ENCODE data around the gene C1orf167. TPM values are rescaled to one million over a fixed set of nuclear protein-coding genes. Genes with fewer than 3 reads are reported as not detected.

Gene C1orf167
- total RNA-seq, 1 experiment from 2014 or later, result 0.39 TPM

DNA sequence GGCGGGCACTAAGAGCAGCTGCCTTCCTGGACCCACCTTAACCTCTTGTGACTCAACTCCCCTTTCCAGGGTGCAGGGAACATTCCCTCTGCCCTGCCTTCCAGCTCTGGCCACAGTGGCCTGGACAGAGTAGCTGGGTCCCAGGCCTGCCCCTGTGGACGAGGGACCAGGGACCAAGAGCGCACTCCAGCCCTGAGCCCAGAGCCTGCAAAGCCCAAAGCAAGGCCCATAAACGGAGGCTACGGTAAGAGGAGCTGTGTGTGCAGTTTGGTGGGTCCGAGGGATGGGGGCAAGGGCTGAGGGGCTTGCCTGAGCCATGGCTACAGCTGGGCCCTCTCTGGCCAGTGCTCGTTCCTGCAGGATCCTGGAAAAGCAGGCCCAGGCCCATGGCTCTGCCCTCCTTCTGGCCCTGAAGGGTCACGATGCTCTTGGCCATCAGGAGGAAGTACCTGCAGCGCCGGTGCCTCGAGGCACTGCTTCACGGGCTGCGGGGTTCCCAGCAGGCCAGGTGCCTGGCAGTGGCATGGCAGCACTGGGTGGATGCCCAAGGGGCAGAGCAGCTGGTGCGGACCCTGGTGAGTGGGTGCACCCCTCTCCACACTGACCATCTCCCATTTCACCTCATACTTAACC, 25.9 kb downstream of the C1orf167 start:
- no peak overlapping the region for H3K4ac ChIP-seq (ENCODE audit: low read depth, low read length)
- no peak overlapping the region for H3K18ac ChIP-seq (ENCODE audit: insufficient read length, low read depth, low read length)
- Mint-ChIP-seq H3K4me1 (peaks cover 25 to 34% of the 10 kb centered on the region in 2 experiments), H3K36me3 (ENCODE audit: insufficient read depth in 1 of 3, low read depth in 3 of 3) (peaks cover 3 to 24% (median 17%) of the 10 kb centered on the region in 3 experiments; a peak in 5 of 7 replicates), H3K9me3 (no peaks in the 10 kb centered on the region), H3K27ac (peak overlapping the region in 2 of 3 experiments; percentile 57 to 72; a peak in 2 of 7 replicates), H3K4me3 (no peak overlapping the region), H3K27me3 (ENCODE audit: low read depth) (peaks cover 1% of the 10 kb centered on the region; the same call in 1 of the 2 replicates)
- no peak overlapping the region for H4K8ac ChIP-seq (replicated peaks; ENCODE audit: insufficient read length, low read depth, low read length)
- H3K9me3 ChIP-seq (ENCODE audit: control insufficient read depth, low read depth, low read length), result no peaks in the 10 kb centered on the region
- H3K56ac ChIP-seq (ENCODE audit: insufficient read length, low read depth, low read length), result no peak overlapping the region
- TF ChIP-seq, protein P1, sequence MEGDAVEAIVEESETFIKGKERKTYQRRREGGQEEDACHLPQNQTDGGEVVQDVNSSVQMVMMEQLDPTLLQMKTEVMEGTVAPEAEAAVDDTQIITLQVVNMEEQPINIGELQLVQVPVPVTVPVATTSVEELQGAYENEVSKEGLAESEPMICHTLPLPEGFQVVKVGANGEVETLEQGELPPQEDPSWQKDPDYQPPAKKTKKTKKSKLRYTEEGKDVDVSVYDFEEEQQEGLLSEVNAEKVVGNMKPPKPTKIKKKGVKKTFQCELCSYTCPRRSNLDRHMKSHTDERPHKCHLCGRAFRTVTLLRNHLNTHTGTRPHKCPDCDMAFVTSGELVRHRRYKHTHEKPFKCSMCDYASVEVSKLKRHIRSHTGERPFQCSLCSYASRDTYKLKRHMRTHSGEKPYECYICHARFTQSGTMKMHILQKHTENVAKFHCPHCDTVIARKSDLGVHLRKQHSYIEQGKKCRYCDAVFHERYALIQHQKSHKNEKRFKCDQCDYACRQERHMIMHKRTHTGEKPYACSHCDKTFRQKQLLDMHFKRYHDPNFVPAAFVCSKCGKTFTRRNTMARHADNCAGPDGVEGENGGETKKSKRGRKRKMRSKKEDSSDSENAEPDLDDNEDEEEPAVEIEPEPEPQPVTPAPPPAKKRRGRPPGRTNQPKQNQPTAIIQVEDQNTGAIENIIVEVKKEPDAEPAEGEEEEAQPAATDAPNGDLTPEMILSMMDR (conservative IDR thresholded peaks at IDR 0.05), result no peak
- H2AK5ac ChIP-seq (ENCODE audit: insufficient read length, low read length), result no peak overlapping the region
- no peak overlapping the region for H3K4me2 ChIP-seq (ENCODE audit: insufficient read depth, insufficient read length, low read length)
- H2BK12ac ChIP-seq (ENCODE audit: insufficient read length, low read depth, low read length), result no peak overlapping the region
- H3K23ac ChIP-seq (ENCODE audit: insufficient read length, low read depth, low read length), result no peak overlapping the region
- no peak overlapping the region for H4K91ac ChIP-seq (ENCODE audit: insufficient read length, low read depth, low read length)
- H3K27ac ChIP-seq (ENCODE audit: insufficient read length, low read depth, low read length), result no peak overlapping the region
- no peaks in the 10 kb centered on the region for H3K79me2 ChIP-seq (ENCODE audit: insufficient read depth, low read length)
- no peaks in the 10 kb centered on the region for H3K27me3 ChIP-seq (ENCODE audit: insufficient read depth, low read length)
- no peaks in the 10 kb centered on the region for H4K20me1 ChIP-seq (ENCODE audit: control insufficient read depth, insufficient read depth, insufficient read length)
- no CpG with 5 or more reads among the region's 14 CpGs for WGBS (ENCODE audit: extremely low coverage, insufficient read length, low lambda C conversion rate)
- no peak overlapping the region for H2BK120ac ChIP-seq (ENCODE audit: low read depth, low read length, poor library complexity, severe bottlenecking)
- H3K4me1 ChIP-seq (ENCODE audit: insufficient read depth, low read length), result peaks cover 6% of the 10 kb centered on the region; the same call in 1 of the 2 replicates
- H2BK20ac ChIP-seq (ENCODE audit: low read depth, low read length, poor library complexity, severe bottlenecking), result no peak overlapping the region
- no peak overlapping the region for H2AFZ ChIP-seq (ENCODE audit: low read length)
- no peak overlapping the region for H2BK15ac ChIP-seq (ENCODE audit: low read depth, low read length)
- no peak overlapping the region for H3K9ac ChIP-seq (ENCODE audit: extremely low read depth, insufficient read length, low read length)
- H3T11ph ChIP-seq (ENCODE audit: low read length), result no peak overlapping the region
- H2BK5ac ChIP-seq (ENCODE audit: insufficient read length, low read length), result no peak overlapping the region
- no peak for DNase-seq
- H3K14ac ChIP-seq (ENCODE audit: insufficient read depth, low read length), result no peak overlapping the region
- H3K79me1 ChIP-seq (ENCODE audit: insufficient read depth, low read depth, low read length, poor library complexity, severe bottlenecking), result no peaks in the 10 kb centered on the region
- no peaks in the 10 kb centered on the region for H3K23me2 ChIP-seq (ENCODE audit: insufficient read length, low read depth, low read length, poor library complexity, severe bottlenecking)
- H4K5ac ChIP-seq (ENCODE audit: insufficient read length, low read depth, low read length), result no peak overlapping the region
